BJ (cell line): Measurements from ENCODE around the gene MLLT1. TPM values are rescaled to one million over a fixed set of nuclear protein-coding genes. Genes with fewer than 3 reads are reported as not detected.

Experiments used
- CTCF ChIA-PET: fragments of 350-600 bp; formaldehyde crosslinking; extraction: SDS; loops from one replicate; lab custom pipeline; 2021; ENCODE audit warnings: antibody characterized with exemption, inconsistent platforms; lab: Yijun Ruan, JAX
- POLR2A ChIA-PET: fragments of 300-600 bp; sonication (Branson Sonifier 250); formaldehyde crosslinking; extraction: SDS; loops from one replicate; lab custom pipeline; 2021; ENCODE audit warnings: antibody characterized with exemption; lab: Charles Lee
- DNase-seq: peaks from one replicate; pipeline ENCODE4 v3.0.0-alpha.2; 2011; ENCODE audit warnings: low read depth
- H3K27me3 ChIP-seq: 2 replicates; pipeline ENCODE4 v1.6.0; 2011; ENCODE audit warnings: low read length; ENCODE audit not compliant: control insufficient read depth, insufficient read depth
- H3K36me3 ChIP-seq: 2 replicates; pipeline ENCODE4 v1.5.1; 2011; ENCODE audit warnings: low read length; ENCODE audit not compliant: control insufficient read depth, insufficient read depth
- H3K4me3 ChIP-seq: 2 replicates; pipeline ENCODE4 v1.5.1; 2011; ENCODE audit warnings: low read depth, mild to moderate bottlenecking, control low read depth, low read length
- polyA plus RNA-seq: library from polyadenylated mRNA; depleted of rRNA; stranded (reverse); fragments of >200 nt; gene quantifications from 2 replicates; pipeline ENCODE4 v1.2.3, GENCODE V29; 2011
- TF ChIP-seq, protein P1 (sequence below): IDR thresholded peaks from 2 replicates; pipeline ENCODE4 v1.5.1; 2011; ENCODE audit warnings: low read depth, mild to moderate bottlenecking, control low read depth, inconsistent platforms, low read length, moderate library complexity; ENCODE audit not compliant: insufficient read depth

The MLLT1 gene
- polyA plus RNA-seq, 1 experiment = 28.1 TPM

- CTCF ChIA-PET = interaction anchor here (0.6 kb wide), 1 partner anchor 1470 kb away, joined by 3 read pairs; no protein-coding TSS in a partner anchor
- no peak for DNase-seq
- TF ChIP-seq, protein P1, sequence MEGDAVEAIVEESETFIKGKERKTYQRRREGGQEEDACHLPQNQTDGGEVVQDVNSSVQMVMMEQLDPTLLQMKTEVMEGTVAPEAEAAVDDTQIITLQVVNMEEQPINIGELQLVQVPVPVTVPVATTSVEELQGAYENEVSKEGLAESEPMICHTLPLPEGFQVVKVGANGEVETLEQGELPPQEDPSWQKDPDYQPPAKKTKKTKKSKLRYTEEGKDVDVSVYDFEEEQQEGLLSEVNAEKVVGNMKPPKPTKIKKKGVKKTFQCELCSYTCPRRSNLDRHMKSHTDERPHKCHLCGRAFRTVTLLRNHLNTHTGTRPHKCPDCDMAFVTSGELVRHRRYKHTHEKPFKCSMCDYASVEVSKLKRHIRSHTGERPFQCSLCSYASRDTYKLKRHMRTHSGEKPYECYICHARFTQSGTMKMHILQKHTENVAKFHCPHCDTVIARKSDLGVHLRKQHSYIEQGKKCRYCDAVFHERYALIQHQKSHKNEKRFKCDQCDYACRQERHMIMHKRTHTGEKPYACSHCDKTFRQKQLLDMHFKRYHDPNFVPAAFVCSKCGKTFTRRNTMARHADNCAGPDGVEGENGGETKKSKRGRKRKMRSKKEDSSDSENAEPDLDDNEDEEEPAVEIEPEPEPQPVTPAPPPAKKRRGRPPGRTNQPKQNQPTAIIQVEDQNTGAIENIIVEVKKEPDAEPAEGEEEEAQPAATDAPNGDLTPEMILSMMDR = no peak
Observed at GRCh38 chr19:6250909-6251308, 28.9 kb downstream of the MLLT1 start.

DNA sequence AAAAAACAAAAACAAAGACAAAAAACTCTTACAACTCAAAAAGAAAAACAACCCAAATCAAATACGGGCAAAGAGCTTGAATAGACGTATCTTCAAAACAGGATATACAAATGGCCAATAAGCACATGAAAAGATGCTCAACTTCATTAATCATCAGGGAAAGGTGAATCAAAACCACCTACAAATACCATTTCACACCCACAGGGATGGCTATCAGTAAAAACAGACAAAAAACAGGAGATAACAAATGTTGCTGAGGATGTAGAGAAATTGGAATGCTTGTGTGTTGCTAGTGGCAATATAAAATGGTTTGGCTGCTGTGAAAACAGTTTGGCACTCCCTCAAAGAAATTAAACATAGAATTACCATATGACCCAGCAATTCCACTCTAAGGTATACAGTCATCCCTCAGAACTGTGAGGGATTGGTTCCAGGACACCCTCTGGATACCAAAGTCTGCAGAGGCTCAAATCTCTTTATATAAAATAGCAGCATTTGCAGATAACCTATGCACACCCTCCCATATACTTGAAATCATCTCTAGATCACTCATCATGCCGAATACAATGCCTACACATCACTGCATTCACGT, 29.7 kb downstream of the MLLT1 start:
- H3K27me3 ChIP-seq = no peaks in the 10 kb centered on the region
- TF ChIP-seq, protein P1 = no peak
- H3K36me3 ChIP-seq = peaks cover 4% of the 10 kb centered on the region
- H3K4me3 ChIP-seq = no peak overlapping the region
- no peak for DNase-seq
- ChIA-PET CTCF (interaction anchor here (0.6 to 1.5 kb wide), 3 partner anchors 10 to 1469 kb away, joined by 3 to 4 read pairs (median 3); no protein-coding TSS in a partner anchor), POLR2A (no interaction called here)

More at GRCh38 chr19:6250909-6251308, 28.9 kb downstream of the MLLT1 start:
- Histone ChIP-seq H3K4me3 (no peak overlapping the region), H3K36me3 (peaks cover 4% of the 10 kb centered on the region), H3K27me3 (no peaks in the 10 kb centered on the region)
- POLR2A ChIA-PET = no interaction called here

GRCh38 chr19:6249296-6249695, 30.5 kb downstream of the MLLT1 start:
- Histone ChIP-seq H3K4me3 (no peak overlapping the region), H3K27me3 (no peaks in the 10 kb centered on the region), H3K36me3 (peaks cover 4% of the 10 kb centered on the region)
- TF ChIP-seq, protein P1 = no peak
- ChIA-PET POLR2A (no interaction called here), CTCF (interaction anchor here (1.0 to 1.5 kb wide), 2 partner anchors 11 to 22 kb away, joined by 3 to 4 read pairs; no protein-coding TSS in a partner anchor)
- no peak for DNase-seq

DNA sequence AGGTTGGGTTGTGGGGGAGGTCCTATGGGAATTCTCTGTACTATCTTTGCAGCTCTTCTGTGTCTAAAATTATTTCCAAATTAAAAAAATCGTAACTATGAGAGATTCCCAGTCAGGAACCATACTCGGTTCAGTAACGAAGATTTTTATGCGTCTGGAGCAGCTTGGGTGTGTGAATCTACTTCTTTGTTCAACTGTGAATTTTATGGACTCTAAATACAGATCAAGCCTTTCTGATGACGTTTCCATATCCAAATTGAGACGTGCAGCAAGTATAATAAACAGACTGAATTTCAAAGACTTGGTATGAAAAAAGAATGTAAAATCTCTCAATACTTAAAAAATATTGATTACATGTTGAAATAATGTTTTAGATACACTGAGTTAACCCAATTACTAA, 30.9 kb downstream of the MLLT1 start:
- Histone ChIP-seq H3K36me3 (peaks cover 1% of the 10 kb centered on the region), H3K4me3 (no peak overlapping the region), H3K27me3 (no peaks in the 10 kb centered on the region)
- ChIA-PET POLR2A (no interaction called here), CTCF (interaction anchor here (1.5 kb wide), 1 partner anchor 12 kb away, joined by 3 read pairs; no protein-coding TSS in a partner anchor)
- TF ChIP-seq, protein P1 = no peak
- no peak for DNase-seq

- Histone ChIP-seq H3K4me3 (no peak overlapping the region), H3K27me3 (no peaks in the 10 kb centered on the region), H3K36me3 (peaks cover 1% of the 10 kb centered on the region)
- TF ChIP-seq, protein P1 = no peak
- ChIA-PET CTCF (interaction anchor here (1.8 kb wide), 1 partner anchor 11 kb away, joined by 6 read pairs; no protein-coding TSS in a partner anchor), POLR2A (no interaction called here)
- DNase-seq = no peak
Observed at GRCh38 chr19:6248341-6248740, 31.4 kb downstream of the MLLT1 start.
